Sciatic nerve (tissue), 2 donors: ENCODE data around the gene AXIN1. TPM values are rescaled to one million over a fixed set of nuclear protein-coding genes. Genes with fewer than 3 reads are reported as not detected.
A peak's percentile ranks its signal among the peaks of the same experiment; 100 is the strongest.

ENCODE experiments used
- ATAC-seq: fragments of 200-7000 bp; cut with Tn5 transposase; one replicate; pipeline ENCODE4 v1.9.1; 2020; ENCODE audit warnings: mild to moderate bottlenecking, moderate library complexity
- DNase-seq: peaks from one replicate; pipeline ENCODE4 v3.0.0-alpha.2; 2020; ENCODE audit warnings: low spot score
- intact Hi-C: fragments of 100-400 bp; cut with DNase I; formaldehyde crosslinking; loops from one replicate; pipeline ENCODE4 v1.14.2; 2022
- total RNA-seq: library from RNA; stranded (reverse); fragmentation: NEBNext Ultra II Directional; extraction: Animal tissue kit (Norgen Biotek cat#: 25700); gene quantifications from one replicate; pipeline ENCODE4 v1.2.1, GENCODE V29; 2021
- donor health status: DM: no; HTN: no; CAD: no.
- donor health status: DM: no; HTN: no; CAD: no.

AXIN1 gene
- total RNA-seq, 1 donor from 2014 or later: 20.1 TPM

- ATAC-seq: peak; percentile 35
- intact Hi-C loops: no loop called here
Measured at GRCh38 chr16:239948-240277, 112.6 kb downstream of the AXIN1 start.

More at GRCh38 chr16:239948-240277, 112.6 kb downstream of the AXIN1 start:
- no peak for DNase-seq

Other genes with a start within 250 kb of the AXIN1 start
- gene NPRL3, start 214.1 kb downstream of the AXIN1 start, total RNA-seq: 45.7 TPM
- not detected for gene HBZ, start 200.1 kb downstream of the AXIN1 start, total RNA-seq
- gene HBM, start 186.7 kb downstream of the AXIN1 start, total RNA-seq: 10.4 TPM
- 11,939 TPM for gene HBA2, start 179.8 kb downstream of the AXIN1 start, total RNA-seq
- 11,060 TPM for gene HBA1, start 176.0 kb downstream of the AXIN1 start, total RNA-seq
- 3.2 TPM for gene HBQ1, start 172.3 kb downstream of the AXIN1 start, total RNA-seq
- 102 TPM for gene LUC7L, start 123.3 kb downstream of the AXIN1 start, total RNA-seq
- gene FAM234A, start 117.9 kb downstream of the AXIN1 start, total RNA-seq: 129 TPM
- 48.9 TPM for gene RGS11, start 76.8 kb downstream of the AXIN1 start, total RNA-seq
- 0.94 TPM for gene ARHGDIG, start 72.1 kb downstream of the AXIN1 start, total RNA-seq
- 0.85 TPM for gene PDIA2, start 69.6 kb downstream of the AXIN1 start, total RNA-seq
- gene MRPL28, start 17.8 kb upstream of the AXIN1 start, total RNA-seq: 32.5 TPM
- 29.0 TPM for gene PGAP6, start 29.3 kb upstream of the AXIN1 start, total RNA-seq
- 68.3 TPM for gene NME4, start 44.5 kb upstream of the AXIN1 start, total RNA-seq
- 10.4 TPM for gene DECR2, start 49.2 kb upstream of the AXIN1 start, total RNA-seq
- gene RAB11FIP3, start 72.9 kb upstream of the AXIN1 start, total RNA-seq: 56.0 TPM
- gene CAPN15, start 175.0 kb upstream of the AXIN1 start, total RNA-seq: 35.2 TPM
- gene PRR35, start 207.7 kb upstream of the AXIN1 start, total RNA-seq: not detected
- gene NHLRC4, start 214.3 kb upstream of the AXIN1 start, total RNA-seq: 1.2 TPM
- gene PIGQ, start 217.2 kb upstream of the AXIN1 start, total RNA-seq: 46.6 TPM
- 22.5 TPM for gene RAB40C, start 237.3 kb upstream of the AXIN1 start, total RNA-seq